Thyroid gland (tissue), 4 donors: ENCODE results near the gene DGKQ.

Experiments used
- CTCF ChIP-seq, 6 experiments: fragments of 200-600 bp in 3 of 6; fragments of 450-650 bp in 3 of 6; sonication (generic) in 3 of 6; IDR thresholded peaks; one replicate each; pipeline ENCODE4 v1.5.1; 2016 to 2019; ENCODE audit warnings: antibody characterized with exemption in 6 of 6, mild to moderate bottlenecking in 2 of 6, inconsistent platforms in 1 of 6, moderate library complexity in 1 of 6
- POLR2A ChIP-seq, 2 donors: fragments of 450-650 bp; IDR thresholded peaks; one replicate each; pipeline ENCODE4 v1.6.1; 2017; ENCODE audit warnings: antibody characterized with exemption in 2 of 2, mild to moderate bottlenecking in 2 of 2, moderate library complexity in 1 of 2

GRCh38 chr4:949656-950055, 23.7 kb downstream of the DGKQ start:
- no peak for TF ChIP-seq CTCF (IDR thresholded peaks at IDR 0.05)
- no peak for TF ChIP-seq POLR2A (IDR thresholded peaks at IDR 0.05)
